Spleen (tissue), 11 donors: ENCODE measurements around the gene ATP9A. TPM values are rescaled to one million over a fixed set of nuclear protein-coding genes. Genes with fewer than 3 reads are reported as not detected.
"Not testable (repeated sequence)": the region's sequence is repeated elsewhere in the genome, so short reads cannot be mapped to it uniquely, and the experiment has no call there.

Experiments used
- DNase-seq: peaks from one replicate; pipeline ENCODE4 v3.0.0-alpha.2; 2020
- H3K27ac ChIP-seq, 8 donors: fragments of 200-600 bp; sonication (generic) in 7 of 8; 1 replicate in 4 of 8; 2 replicates in 4 of 8; pipeline versions ENCODE4 v1.5.0 to v1.8.0; 2016 to 2021; ENCODE audit warnings: inconsistent platforms in 4 of 8, mild to moderate bottlenecking in 4 of 8, moderate library complexity in 1 of 8
- H3K27me3 ChIP-seq, 7 donors: fragments of 200-600 bp; sonication (generic) in 6 of 7; replicated peaks in 1 of 7; 1 replicate in 4 of 7; 2 replicates in 3 of 7; pipeline versions ENCODE4 v1.5.0 to v1.8.0; 2016 to 2021; ENCODE audit warnings: inconsistent platforms in 3 of 7, mild to moderate bottlenecking in 1 of 7
- H3K36me3 ChIP-seq, 6 donors: fragments of 200-600 bp; sonication (generic) in 5 of 6; 1 replicate in 4 of 6; 2 replicates in 2 of 6; pipeline versions ENCODE4 v1.5.0 to v1.8.0; 2016 to 2021; ENCODE audit warnings: inconsistent platforms in 2 of 6
- H3K4me1 ChIP-seq, 6 donors: fragments of 200-600 bp; sonication (generic) in 5 of 6; 1 replicate in 3 of 6; 2 replicates in 3 of 6; pipeline versions ENCODE4 v1.5.0 to v1.8.0; 2016 to 2021; ENCODE audit warnings: inconsistent platforms in 3 of 6
- H3K4me3 ChIP-seq, 8 donors: fragments of 200-600 bp; sonication (generic) in 7 of 8; 1 replicate in 4 of 8; 2 replicates in 4 of 8; pipeline versions ENCODE4 v1.5.0 to v1.8.0; 2016 to 2021; ENCODE audit warnings: inconsistent platforms in 4 of 8, mild to moderate bottlenecking in 4 of 8, moderate library complexity in 2 of 8
- H3K9me3 ChIP-seq, 8 donors: fragments of 200-600 bp; sonication (generic) in 7 of 8; 1 replicate in 4 of 8; 2 replicates in 4 of 8; pipeline versions ENCODE4 v1.5.0 to v1.8.0; 2016 to 2021; ENCODE audit warnings: inconsistent platforms in 4 of 8
- POLR2A ChIP-seq, 3 donors: fragments of 450-650 bp; IDR thresholded peaks; one replicate each; pipeline ENCODE4 v1.5.1; 2017; ENCODE audit warnings: antibody characterized with exemption in 3 of 3, mild to moderate bottlenecking in 1 of 3
- POLR2AphosphoS5 ChIP-seq, 3 donors: sonication (generic); formaldehyde crosslinking; IDR thresholded peaks; one replicate each; pipeline ENCODE4 v1.5.1; 2017; ENCODE audit warnings: antibody characterized with exemption in 3 of 3
- WGBS, 5 donors: extraction: QIAGEN DNeasy Blood & Tissue Kit in 3 of 5; methylation state at CpG; one replicate each; pipeline versions ENCODE4 v1.1.5 to v1.1.7; 2013 to 2018; 5-methylcytosine and 5-hydroxymethylcytosine counted together
- intact Hi-C: fragments of 100-400 bp; cut with DNase I; formaldehyde crosslinking; loops from one replicate; pipeline ENCODE4 v1.15.0; 2023; ENCODE audit warnings: low total_unique reads
- polyA plus RNA-seq, 3 donors: library from polyadenylated mRNA; stranded (reverse); fragments of 200-250 nt; gene quantifications; one replicate each; pipeline ENCODE4 v1.2.1, GENCODE V29; 2013
- total RNA-seq, 7 donors: library from RNA; depleted of rRNA in 3 of 7; stranded (reverse); fragments of >200 nt in 3 of 7; fragmentation: NEBNext Ultra II Directional in 4 of 7; extraction: Animal tissue kit (Norgen Biotek cat#: 25700) in 4 of 7; gene quantifications; one replicate each; pipeline versions ENCODE4 v1.1.0 to v1.2.1, GENCODE V29; 2016 to 2021
- TF ChIP-seq, protein P1 (sequence below), 11 experiments: fragments of 200-600 bp in 7 of 11; fragments of 450-650 bp in 4 of 11; sonication (generic) in 4 of 11; IDR thresholded peaks in 8 of 11; conservative IDR thresholded peaks in 3 of 11; 1 replicate in 7 of 11; 2 replicates in 4 of 11; pipeline versions ENCODE4 v1.4.0 to v1.8.0; 2016 to 2021; ENCODE audit warnings: antibody characterized with exemption in 11 of 11, inconsistent platforms in 4 of 11, mild to moderate bottlenecking in 1 of 11
- donor health status: healthy with polysubstance abuse.
- donor health status: DM: no; HTN: no; CAD: no; lungs with moderate emphysema.
- donor health status: DM: no; HTN: no; CAD: no.
- donor health status: Bipolar disorder and iron deficiency.
- donor health status: healthy.
- donor health status: DM: no; HTN: no; CAD: no.
- donor health status: DM: yes; HTN: yes; CAD: no.

The ATP9A gene
- total and polyA plus RNA-seq, 10 donors = 0.37 to 11.5 (median 7.6) TPM

DNA sequence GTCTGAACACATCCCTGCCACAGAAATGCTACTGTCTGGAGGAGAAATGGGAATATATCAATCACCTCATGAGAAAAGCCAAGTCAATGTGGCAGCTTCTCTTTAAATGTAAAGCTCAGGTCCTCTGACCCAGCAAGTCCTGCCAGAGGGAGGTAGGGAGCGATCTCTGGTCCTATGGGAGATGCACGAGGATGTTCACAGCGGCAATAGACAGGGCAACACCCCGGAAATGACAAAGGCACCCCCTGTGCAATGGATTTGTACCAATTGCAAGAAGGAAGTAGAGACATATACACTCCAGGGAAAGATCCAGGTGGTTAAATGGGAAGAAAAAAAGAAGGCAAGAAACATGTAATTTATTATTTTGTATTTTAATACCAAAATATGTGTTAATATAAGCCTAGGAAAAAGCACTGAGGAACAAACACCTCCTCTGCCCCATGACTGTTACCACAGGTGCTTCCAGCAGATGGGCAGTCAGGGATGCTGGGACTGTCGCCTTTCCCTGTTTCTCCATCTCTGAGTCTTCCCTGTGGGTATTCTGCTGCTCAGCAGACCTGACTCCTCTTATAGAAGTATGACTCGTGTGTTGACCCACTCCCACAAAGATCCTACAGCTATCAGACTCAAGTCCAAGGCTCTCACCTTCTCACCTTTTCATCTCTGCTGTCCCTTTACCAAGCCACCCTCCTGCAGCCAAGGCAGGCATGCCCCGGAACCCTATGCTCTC, 20.8 kb downstream of the ATP9A start:
- TF ChIP-seq, protein P1, sequence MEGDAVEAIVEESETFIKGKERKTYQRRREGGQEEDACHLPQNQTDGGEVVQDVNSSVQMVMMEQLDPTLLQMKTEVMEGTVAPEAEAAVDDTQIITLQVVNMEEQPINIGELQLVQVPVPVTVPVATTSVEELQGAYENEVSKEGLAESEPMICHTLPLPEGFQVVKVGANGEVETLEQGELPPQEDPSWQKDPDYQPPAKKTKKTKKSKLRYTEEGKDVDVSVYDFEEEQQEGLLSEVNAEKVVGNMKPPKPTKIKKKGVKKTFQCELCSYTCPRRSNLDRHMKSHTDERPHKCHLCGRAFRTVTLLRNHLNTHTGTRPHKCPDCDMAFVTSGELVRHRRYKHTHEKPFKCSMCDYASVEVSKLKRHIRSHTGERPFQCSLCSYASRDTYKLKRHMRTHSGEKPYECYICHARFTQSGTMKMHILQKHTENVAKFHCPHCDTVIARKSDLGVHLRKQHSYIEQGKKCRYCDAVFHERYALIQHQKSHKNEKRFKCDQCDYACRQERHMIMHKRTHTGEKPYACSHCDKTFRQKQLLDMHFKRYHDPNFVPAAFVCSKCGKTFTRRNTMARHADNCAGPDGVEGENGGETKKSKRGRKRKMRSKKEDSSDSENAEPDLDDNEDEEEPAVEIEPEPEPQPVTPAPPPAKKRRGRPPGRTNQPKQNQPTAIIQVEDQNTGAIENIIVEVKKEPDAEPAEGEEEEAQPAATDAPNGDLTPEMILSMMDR (IDR thresholded peaks at IDR 0.05 in 8 of 11, conservative IDR thresholded peaks at IDR 0.05 in 3 of 11) = no peak
- TF ChIP-seq POLR2AphosphoS5 (IDR thresholded peaks at IDR 0.05) (no peak), POLR2A (IDR thresholded peaks at IDR 0.05) (no peak)
- Histone ChIP-seq H3K4me3 (no peak overlapping the region), H3K27ac (no peak overlapping the region), H3K9me3 (peaks cover 0 to 3% (median 0%) of the 10 kb centered on the region in 8 donors), H3K36me3 (no peaks in the 10 kb centered on the region), H3K4me1 (peaks cover 0 to 10% (median 0%) of the 10 kb centered on the region in 6 donors), H3K27me3 (no peaks in the 10 kb centered on the region)
- intact Hi-C loops = no loop called here
- 79 to 88% (median 81%) methylated on average over 7 of the region's 7 CpGs for WGBS, 5 donors
- no peak for DNase-seq

DNA sequence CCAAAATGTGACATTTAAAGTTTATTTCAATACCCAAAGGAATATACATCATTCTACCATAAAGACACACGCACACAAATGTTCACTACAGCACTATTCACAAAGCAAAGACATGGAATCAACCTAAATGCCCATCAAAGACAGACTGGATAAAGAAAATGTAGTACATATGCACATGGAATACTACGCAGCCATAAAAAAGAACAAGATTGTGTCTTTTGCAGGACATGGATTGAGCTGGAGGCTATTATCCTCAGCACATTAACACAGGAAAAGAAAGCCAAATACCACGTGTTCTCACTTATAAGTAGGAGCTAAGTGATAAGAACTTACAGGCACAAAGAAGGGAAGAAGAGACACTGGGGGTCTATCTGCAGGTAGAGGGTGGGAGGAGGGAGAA, 22.4 kb downstream of the ATP9A start:
- Histone ChIP-seq H3K36me3 (no peaks in the 10 kb centered on the region), H3K27me3 (no peaks in the 10 kb centered on the region), H3K4me3 (no peak overlapping the region), H3K4me1 (peaks cover 0 to 4% (median 0%) of the 10 kb centered on the region in 6 donors), H3K9me3 (peaks cover 0 to 3% (median 0%) of the 10 kb centered on the region in 8 donors), H3K27ac (no peak overlapping the region)
- WGBS, 5 donors = 85 to 94% (median 88%) methylated on average over 3 of the region's 3 CpGs
- intact Hi-C loops = no loop called here
- no peak for DNase-seq
- TF ChIP-seq POLR2A (IDR thresholded peaks at IDR 0.05) (no peak), POLR2AphosphoS5 (IDR thresholded peaks at IDR 0.05) (no peak)
- TF ChIP-seq, protein P1 (IDR thresholded peaks at IDR 0.05 in 8 of 11, conservative IDR thresholded peaks at IDR 0.05 in 3 of 11) = no peak

- TF ChIP-seq, protein P1 (IDR thresholded peaks at IDR 0.05 in 8 of 11, conservative IDR thresholded peaks at IDR 0.05 in 3 of 11) = no peak
- no peak for TF ChIP-seq POLR2AphosphoS5 (IDR thresholded peaks at IDR 0.05)
- TF ChIP-seq POLR2A (IDR thresholded peaks at IDR 0.05) = no peak
- Histone ChIP-seq H3K4me1 (peaks cover 0 to 4% (median 0%) of the 10 kb centered on the region in 6 donors), H3K4me3 (no peak overlapping the region), H3K36me3 (no peaks in the 10 kb centered on the region), H3K9me3 (peaks cover 0 to 2% (median 0%) of the 10 kb centered on the region in 8 donors), H3K27me3 (no peaks in the 10 kb centered on the region), H3K27ac (no peak overlapping the region)
- 89 to 96% (median 94%) methylated on average over 3 of the region's 3 CpGs for WGBS, 5 donors
- intact Hi-C loops = no loop called here
- DNase-seq = no peak
Measured at GRCh38 chr20:51740838-51741237, 27.4 kb downstream of the ATP9A start.

DNA sequence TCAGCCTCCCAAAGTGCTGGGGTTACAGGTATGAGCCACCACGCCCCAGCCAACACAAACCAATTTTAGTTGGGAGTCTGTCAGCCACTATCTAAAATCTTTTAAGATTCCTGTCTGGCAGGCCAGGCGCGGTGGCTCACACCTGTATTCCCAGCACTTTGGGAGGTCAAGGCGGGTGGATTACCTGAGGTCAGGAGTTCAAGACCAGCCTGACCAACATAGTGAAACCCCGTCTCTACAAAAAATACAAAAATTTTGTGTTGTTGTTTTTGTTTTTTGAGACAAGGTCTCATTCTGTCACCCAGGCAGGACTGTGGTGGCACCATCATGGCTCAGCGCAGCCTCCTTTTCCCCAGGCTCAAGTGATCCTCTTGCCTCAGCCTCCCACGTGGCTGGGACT, 27.9 kb downstream of the ATP9A start:
- DNase-seq, H3K36me3 ChIP-seq, H3K4me3 ChIP-seq, H3K27me3 ChIP-seq, H3K27ac ChIP-seq, H3K4me1 ChIP-seq, H3K9me3 ChIP-seq, intact Hi-C loops: not testable (repeated sequence)
- WGBS, 5 donors = 85 to 98% (median 96%) methylated on average over 6 to 7 of the region's 7 CpGs
